Thyroid gland (tissue), 4 donors: Measurements from ENCODE around the gene PROZ. TPM values are rescaled to one million over a fixed set of nuclear protein-coding genes. Genes with fewer than 3 reads are reported as not detected.

Source experiments
- DNase-seq, 2 donors: peaks; one replicate each; pipeline ENCODE4 v3.0.0-alpha.2; 2019
- H3K27ac ChIP-seq, 3 donors: fragments of 200-600 bp; sonication (generic); 1 replicate in 2 of 3; 2 replicates in 1 of 3; pipeline ENCODE4 v1.5.1; 2016 to 2019; ENCODE audit warnings: mild to moderate bottlenecking in 1 of 3, moderate library complexity in 1 of 3
- H3K27me3 ChIP-seq: fragments of 200-600 bp; sonication (generic); one replicate; pipeline ENCODE4 v1.5.1; 2019
- H3K36me3 ChIP-seq, 2 donors: fragments of 200-600 bp; sonication (generic); one replicate each; pipeline ENCODE4 v1.5.1; 2016 to 2019
- H3K4me1 ChIP-seq, 2 donors: fragments of 200-600 bp; sonication (generic); one replicate each; pipeline ENCODE4 v1.5.1; 2017 to 2019
- H3K4me3 ChIP-seq, 3 donors: fragments of 200-600 bp; sonication (generic); replicated peaks in 1 of 3; 1 replicate in 2 of 3; 2 replicates in 1 of 3; pipeline ENCODE4 v1.5.1; 2016; ENCODE audit warnings: mild to moderate bottlenecking in 1 of 3
- H3K9me3 ChIP-seq: fragments of 200-600 bp; sonication (generic); one replicate; pipeline ENCODE4 v1.5.1; 2017
- CTCF ChIP-seq, 6 experiments: fragments of 200-600 bp in 3 of 6; fragments of 450-650 bp in 3 of 6; sonication (generic) in 3 of 6; IDR thresholded peaks; one replicate each; pipeline ENCODE4 v1.5.1; 2016 to 2019; ENCODE audit warnings: antibody characterized with exemption in 6 of 6, mild to moderate bottlenecking in 2 of 6, inconsistent platforms in 1 of 6, moderate library complexity in 1 of 6
- POLR2A ChIP-seq, 2 donors: fragments of 450-650 bp; IDR thresholded peaks; one replicate each; pipeline ENCODE4 v1.6.1; 2017; ENCODE audit warnings: antibody characterized with exemption in 2 of 2, mild to moderate bottlenecking in 2 of 2, moderate library complexity in 1 of 2
- WGBS, 2 donors: methylation state at CpG; one replicate each; pipeline ENCODE4 v1.1.5; 2017; 5-methylcytosine and 5-hydroxymethylcytosine counted together
- intact Hi-C: fragments of 100-400 bp; cut with DNase I; formaldehyde crosslinking; loops from one replicate; pipeline ENCODE4 v1.15.1; 2023
- total RNA-seq, 4 donors: library from RNA; depleted of rRNA; stranded (reverse); fragments of >200 nt; gene quantifications; one replicate each; pipeline ENCODE4 v1.2.3, GENCODE V29; 2016

The PROZ gene
- total RNA-seq, 4 donors from 2014 or later = not detected

- no peak for DNase-seq
- WGBS, 2 donors = 90 to 91% methylated on average over 2 of the region's 2 CpGs
- intact Hi-C loops = no loop called here
- H3K27ac ChIP-seq = no peak overlapping the region
- no peak overlapping the region for H3K4me3 ChIP-seq
- no peaks in the 10 kb centered on the region for H3K27me3 ChIP-seq
- H3K36me3 ChIP-seq = no peaks in the 10 kb centered on the region
- no peaks in the 10 kb centered on the region for H3K9me3 ChIP-seq
- peaks cover 0 to 7% of the 10 kb centered on the region in 2 donors for H3K4me1 ChIP-seq
- TF ChIP-seq CTCF (IDR thresholded peaks at IDR 0.05) = no peak
- TF ChIP-seq POLR2A (IDR thresholded peaks at IDR 0.05) = no peak
These were observed 23.1 kb upstream of the PROZ start for GRCh38 chr13:113135281-113135760.

GRCh38 chr13:113137691-113138298 is 20.7 kb upstream of the PROZ start:
- DNase-seq = no peak
- intact Hi-C loops = no loop called here
- Histone ChIP-seq H3K36me3 (no peaks in the 10 kb centered on the region), H3K9me3 (no peaks in the 10 kb centered on the region), H3K4me1 (peaks cover 0 to 7% of the 10 kb centered on the region in 2 donors), H3K27me3 (no peaks in the 10 kb centered on the region), H3K27ac (no peak overlapping the region), H3K4me3 (no peak overlapping the region)
- WGBS, 2 donors = 85% methylated on average over 11 of the region's 11 CpGs
- no peak for TF ChIP-seq POLR2A (IDR thresholded peaks at IDR 0.05)
- no peak for TF ChIP-seq CTCF (IDR thresholded peaks at IDR 0.05)

- Histone ChIP-seq H3K27ac (no peak overlapping the region), H3K4me3 (no peak overlapping the region), H3K27me3 (no peaks in the 10 kb centered on the region), H3K4me1 (peaks cover 0 to 7% of the 10 kb centered on the region in 2 donors), H3K9me3 (no peaks in the 10 kb centered on the region), H3K36me3 (no peaks in the 10 kb centered on the region)
- 84 to 85% methylated on average over 16 of the region's 16 CpGs for WGBS, 2 donors
- TF ChIP-seq CTCF (IDR thresholded peaks at IDR 0.05) (no peak), POLR2A (IDR thresholded peaks at IDR 0.05) (no peak)
- no peak for DNase-seq
- intact Hi-C loops = no loop called here
These were observed 19.5 kb upstream of the PROZ start for GRCh38 chr13:113138792-113139551.

GRCh38 chr13:113139577-113139976 is 18.9 kb upstream of the PROZ start:
- no peaks in the 10 kb centered on the region for H3K36me3 ChIP-seq
- TF ChIP-seq CTCF (IDR thresholded peaks at IDR 0.05) (no peak), POLR2A (IDR thresholded peaks at IDR 0.05) (no peak)
- no peak overlapping the region for H3K4me3 ChIP-seq
- intact Hi-C loops = no loop called here
- no peak overlapping the region for H3K27ac ChIP-seq
- no peaks in the 10 kb centered on the region for H3K9me3 ChIP-seq
- DNase-seq = peak in 1 of 2 donors; percentile 4
- no peaks in the 10 kb centered on the region for H3K27me3 ChIP-seq
- peaks cover 0 to 7% of the 10 kb centered on the region in 2 donors for H3K4me1 ChIP-seq
- 36 to 48% methylated on average over 5 of the region's 5 CpGs for WGBS, 2 donors
